ENCODE results near the gene REC8. TPM values are rescaled to one million over a fixed set of nuclear protein-coding genes. Genes with fewer than 3 reads are reported as not detected.

Gene REC8
- total RNA-seq, 1 donor from 2014 or later, result 1.1 TPM

GRCh38 chr14:24165785-24166184 lies 6.1 kb upstream of the REC8 start:
- H3K36me3 ChIP-seq (ENCODE audit: control insufficient read depth, insufficient read depth, low read length), result peaks cover 29% of the 10 kb centered on the region
- DNase-seq (ENCODE audit: low read depth), result no peak
- FAIRE-seq, result no peak
- TF ChIP-seq, protein P1, sequence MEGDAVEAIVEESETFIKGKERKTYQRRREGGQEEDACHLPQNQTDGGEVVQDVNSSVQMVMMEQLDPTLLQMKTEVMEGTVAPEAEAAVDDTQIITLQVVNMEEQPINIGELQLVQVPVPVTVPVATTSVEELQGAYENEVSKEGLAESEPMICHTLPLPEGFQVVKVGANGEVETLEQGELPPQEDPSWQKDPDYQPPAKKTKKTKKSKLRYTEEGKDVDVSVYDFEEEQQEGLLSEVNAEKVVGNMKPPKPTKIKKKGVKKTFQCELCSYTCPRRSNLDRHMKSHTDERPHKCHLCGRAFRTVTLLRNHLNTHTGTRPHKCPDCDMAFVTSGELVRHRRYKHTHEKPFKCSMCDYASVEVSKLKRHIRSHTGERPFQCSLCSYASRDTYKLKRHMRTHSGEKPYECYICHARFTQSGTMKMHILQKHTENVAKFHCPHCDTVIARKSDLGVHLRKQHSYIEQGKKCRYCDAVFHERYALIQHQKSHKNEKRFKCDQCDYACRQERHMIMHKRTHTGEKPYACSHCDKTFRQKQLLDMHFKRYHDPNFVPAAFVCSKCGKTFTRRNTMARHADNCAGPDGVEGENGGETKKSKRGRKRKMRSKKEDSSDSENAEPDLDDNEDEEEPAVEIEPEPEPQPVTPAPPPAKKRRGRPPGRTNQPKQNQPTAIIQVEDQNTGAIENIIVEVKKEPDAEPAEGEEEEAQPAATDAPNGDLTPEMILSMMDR (IDR thresholded peaks at IDR 0.05; ENCODE audit: insufficient read depth, low read length, severe bottlenecking), result no peak
- H3K27me3 ChIP-seq (ENCODE audit: control insufficient read depth, insufficient read depth, low read length), result no peaks in the 10 kb centered on the region
- H3K4me3 ChIP-seq (ENCODE audit: low read depth, low read length), result no peak overlapping the region

DNA sequence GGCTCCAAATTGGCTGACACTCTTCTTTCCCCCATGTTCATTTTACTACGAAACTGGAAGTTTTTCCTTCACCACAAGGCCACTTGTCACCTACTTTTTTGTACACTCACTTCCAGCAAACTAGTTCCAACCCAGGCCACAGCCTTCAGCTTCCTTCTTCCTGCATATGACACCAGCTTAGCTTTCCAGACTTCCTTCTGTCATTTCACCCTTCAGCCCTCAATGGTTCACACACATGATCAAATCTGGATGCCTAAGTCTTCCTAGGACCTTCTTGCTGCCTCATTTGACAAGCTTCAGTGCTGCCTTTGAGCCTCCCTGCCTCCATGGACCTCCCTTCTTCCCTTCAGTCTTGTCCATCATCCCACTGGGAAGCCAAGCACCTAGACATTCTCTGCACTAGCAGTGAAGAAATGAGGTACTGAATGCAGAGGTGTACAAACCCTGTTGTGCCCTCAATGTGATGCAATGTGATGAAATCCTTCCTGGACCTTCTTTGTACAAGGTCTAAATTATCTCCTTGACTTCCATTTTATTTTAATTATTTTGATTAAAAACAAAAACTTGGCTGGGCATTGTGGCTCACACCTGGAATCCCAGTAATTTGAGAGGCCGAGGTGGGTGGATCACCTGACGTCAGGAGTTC lies 4.3 kb upstream of the REC8 start:
- no peak overlapping the region for H3K4me3 ChIP-seq (ENCODE audit: low read depth, low read length)

DNA sequence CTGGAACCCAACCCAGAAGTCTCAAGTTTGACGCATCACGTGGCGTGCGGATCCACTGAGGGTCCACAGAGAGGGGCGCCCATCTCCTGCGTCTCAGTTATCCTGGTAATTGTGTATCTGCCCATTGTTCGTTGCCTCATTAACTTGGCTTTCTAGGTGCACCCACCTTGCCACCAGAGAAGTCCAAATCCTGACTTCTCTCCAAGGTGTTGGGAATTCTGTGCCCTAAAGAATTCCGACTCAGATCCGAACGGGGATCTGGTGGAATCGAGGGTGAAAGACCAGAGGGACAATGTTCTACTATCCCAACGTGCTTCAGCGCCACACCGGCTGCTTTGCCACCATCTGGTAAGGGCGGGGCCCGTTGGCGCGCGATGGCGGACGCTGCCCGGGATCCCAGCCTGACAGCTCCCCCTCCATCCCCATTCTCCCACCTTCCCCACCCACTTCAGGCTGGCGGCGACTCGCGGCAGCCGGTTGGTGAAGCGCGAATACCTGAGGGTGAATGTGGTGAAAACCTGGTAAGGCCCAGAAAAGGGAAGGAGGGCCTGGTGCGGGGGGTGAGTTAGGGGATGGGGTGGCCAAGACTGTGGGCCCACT lies 481 bp downstream of the REC8 start:
- H3K27me3 ChIP-seq (ENCODE audit: control insufficient read depth, insufficient read depth, low read length), result no peaks in the 10 kb centered on the region
- H3K36me3 ChIP-seq (ENCODE audit: control insufficient read depth, insufficient read depth, low read length), result peaks cover 4% of the 10 kb centered on the region
- DNase-seq (ENCODE audit: low read depth) (no peak), FAIRE-seq (no peak)
- H3K4me3 ChIP-seq (ENCODE audit: low read depth, low read length), result no peak overlapping the region
- TF ChIP-seq, protein P1 (IDR thresholded peaks at IDR 0.05; ENCODE audit: insufficient read depth, low read length, severe bottlenecking), result no peak

More for the DNA sequence above, 4.3 kb upstream of the REC8 start:
- no peak for FAIRE-seq
- no peaks in the 10 kb centered on the region for H3K27me3 ChIP-seq (ENCODE audit: control insufficient read depth, insufficient read depth, low read length)
- H3K36me3 ChIP-seq (ENCODE audit: control insufficient read depth, insufficient read depth, low read length), result peaks cover 28% of the 10 kb centered on the region
- TF ChIP-seq, protein P1 (IDR thresholded peaks at IDR 0.05; ENCODE audit: insufficient read depth, low read length, severe bottlenecking), result no peak
- no peak for DNase-seq (ENCODE audit: low read depth)

DNA sequence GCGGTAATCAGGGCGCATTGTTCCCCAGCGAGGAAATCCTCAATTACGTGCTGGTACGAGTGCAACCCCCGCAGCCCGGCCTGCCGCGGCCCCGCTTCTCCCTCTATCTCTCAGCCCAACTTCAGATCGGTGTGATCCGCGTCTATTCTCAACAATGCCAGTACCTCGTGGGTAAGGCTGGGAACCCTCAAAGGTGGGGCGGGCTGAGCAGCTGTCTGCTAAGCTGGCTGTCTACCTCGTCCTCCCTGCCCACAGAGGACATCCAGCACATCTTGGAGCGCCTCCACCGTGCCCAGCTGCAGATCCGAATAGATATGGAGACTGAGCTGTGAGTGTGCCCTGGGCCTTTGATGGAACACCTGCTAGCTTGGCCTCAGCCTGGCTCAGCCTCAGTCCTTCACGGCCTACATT lies 996 bp downstream of the REC8 start:
- Histone ChIP-seq H3K4me3 (ENCODE audit: low read depth, low read length) (no peak overlapping the region), H3K36me3 (ENCODE audit: control insufficient read depth, insufficient read depth, low read length) (peaks cover 2% of the 10 kb centered on the region), H3K27me3 (ENCODE audit: control insufficient read depth, insufficient read depth, low read length) (no peaks in the 10 kb centered on the region)
- no peak for DNase-seq (ENCODE audit: low read depth)
- FAIRE-seq, result no peak
- TF ChIP-seq, protein P1 (IDR thresholded peaks at IDR 0.05; ENCODE audit: insufficient read depth, low read length, severe bottlenecking), result no peak

DNA sequence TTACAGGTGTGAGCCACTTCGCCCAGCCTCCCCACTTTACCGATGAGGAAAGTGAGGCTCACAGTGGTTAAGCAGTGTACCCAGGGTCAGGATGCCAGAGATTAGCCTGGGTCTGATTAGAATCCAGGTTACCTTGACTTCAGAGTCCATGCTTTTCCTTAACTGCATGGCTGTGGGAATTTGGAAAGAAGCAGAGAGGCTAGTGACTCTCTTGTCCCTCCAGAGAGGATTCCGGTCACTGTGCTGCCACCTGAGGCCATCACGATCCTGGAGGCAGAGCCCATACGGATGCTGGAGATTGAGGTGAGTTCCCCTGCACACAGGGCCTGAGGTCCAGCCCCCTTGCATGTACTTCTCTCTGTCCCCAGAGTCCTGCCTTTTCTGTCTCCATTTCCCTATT lies 4.7 kb downstream of the REC8 start:
- Histone ChIP-seq H3K36me3 (ENCODE audit: control insufficient read depth, insufficient read depth, low read length) (peaks cover 16% of the 10 kb centered on the region), H3K27me3 (ENCODE audit: control insufficient read depth, insufficient read depth, low read length) (no peaks in the 10 kb centered on the region), H3K4me3 (ENCODE audit: low read depth, low read length) (no peak overlapping the region)
- DNase-seq (ENCODE audit: low read depth), result no peak
- TF ChIP-seq, protein P1 (IDR thresholded peaks at IDR 0.05; ENCODE audit: insufficient read depth, low read length, severe bottlenecking), result no peak
- FAIRE-seq, result no peak
